Thymus (tissue), 11 donors: ENCODE measurements around the gene QPRT. TPM values are rescaled to one million over a fixed set of nuclear protein-coding genes. Genes with fewer than 3 reads are reported as not detected.
A peak's percentile ranks its signal among the peaks of the same experiment; 100 is the strongest.
"Not testable (repeated sequence)": the region's sequence is repeated elsewhere in the genome, so short reads cannot be mapped to it uniquely, and the experiment has no call there.

ENCODE experiments used
- DNase-seq, 9 donors: peaks; one replicate each; pipeline ENCODE4 v3.0.0-alpha.2; 2013; ENCODE audit warnings: low spot score in 9 of 9, low read depth in 6 of 9, missing footprints in 1 of 9
- H3K27ac ChIP-seq, 2 donors: one replicate each; pipeline ENCODE4 v1.5.1; 2013; ENCODE audit warnings: control low read depth in 1 of 2, low read depth in 1 of 2, low read length in 1 of 2, mild to moderate bottlenecking in 1 of 2, moderate library complexity in 1 of 2
- H3K27me3 ChIP-seq, 2 donors: one replicate each; pipeline ENCODE4 v1.5.1; 2013; ENCODE audit warnings: low read length in 1 of 2; ENCODE audit not compliant: control insufficient read depth in 2 of 2, insufficient read depth in 1 of 2
- H3K36me3 ChIP-seq, 2 donors: one replicate each; pipeline ENCODE4 v1.5.1; 2013; ENCODE audit warnings: low read length in 1 of 2, mild to moderate bottlenecking in 1 of 2, moderate library complexity in 1 of 2; ENCODE audit not compliant: control insufficient read depth in 2 of 2, insufficient read depth in 2 of 2
- H3K4me1 ChIP-seq, 2 donors: one replicate each; pipeline ENCODE4 v1.5.1; 2013; ENCODE audit warnings: low read length in 2 of 2; ENCODE audit not compliant: control insufficient read depth in 2 of 2, insufficient read depth in 2 of 2
- H3K4me3 ChIP-seq, 2 donors: one replicate each; pipeline ENCODE4 v1.5.1; 2013; ENCODE audit warnings: low read length in 2 of 2, control low read depth in 1 of 2, mild to moderate bottlenecking in 1 of 2
- H3K9me3 ChIP-seq, 2 donors: one replicate each; pipeline ENCODE4 v1.5.1; 2013; ENCODE audit warnings: low read length in 1 of 2, mild to moderate bottlenecking in 1 of 2; ENCODE audit not compliant: control insufficient read depth in 2 of 2, insufficient read depth in 1 of 2
- WGBS: extraction: QIAGEN DNeasy Blood & Tissue Kit; methylation state at CpG from one replicate; pipeline ENCODE4 v1.1.7; 2013; 5-methylcytosine and 5-hydroxymethylcytosine counted together
- polyA plus RNA-seq: library from polyadenylated mRNA; stranded (reverse); fragments of 200-250 nt; gene quantifications from one replicate; pipeline ENCODE4 v1.2.3, GENCODE V29; 2013
- total RNA-seq: library from RNA; stranded (reverse); fragments of 120-200 nt; gene quantifications from one replicate; pipeline ENCODE4 v1.2.4, GENCODE V29; 2013
- donor health status: healthy.

QPRT gene
- total and polyA plus RNA-seq, 2 donors = 8.6 to 16.9 TPM

GRCh38 chr16:29680180-29680598 lies 1.2 kb downstream of the QPRT start:
- Histone ChIP-seq H3K4me1 (peaks cover 24 to 47% of the 10 kb centered on the region in 2 donors), H3K9me3 (peaks cover 0 to 12% of the 10 kb centered on the region in 2 donors), H3K27me3 (no peaks in the 10 kb centered on the region), H3K4me3 (peak overlapping the region in 1 of 2 donors; percentile 30), H3K27ac (peak overlapping the region; percentile 77 to 94), H3K36me3 (peaks cover 0 to 2% of the 10 kb centered on the region in 2 donors)
- DNase-seq = no peak
- 92% methylated on average over 10 of the region's 10 CpGs for WGBS

- 96% methylated on average over 9 of the region's 9 CpGs for WGBS
- no peaks in the 10 kb centered on the region for H3K27me3 ChIP-seq
- H3K27ac ChIP-seq = no peak overlapping the region
- peaks cover 2 to 3% of the 10 kb centered on the region in 2 donors for H3K36me3 ChIP-seq
- H3K4me3 ChIP-seq = no peak overlapping the region
- DNase-seq = no peak
- peaks cover 19 to 40% of the 10 kb centered on the region in 2 donors for H3K4me1 ChIP-seq
- H3K9me3 ChIP-seq = peaks cover 0 to 8% of the 10 kb centered on the region in 2 donors
Observed at GRCh38 chr16:29683543-29684090, 4.6 kb downstream of the QPRT start.

- H3K36me3 ChIP-seq = peaks cover 2 to 3% of the 10 kb centered on the region in 2 donors
- no peaks in the 10 kb centered on the region for H3K27me3 ChIP-seq
- peaks cover 0 to 8% of the 10 kb centered on the region in 2 donors for H3K9me3 ChIP-seq
- H3K4me1 ChIP-seq = peaks cover 8 to 31% of the 10 kb centered on the region in 2 donors
- no peak for DNase-seq
- no peak overlapping the region for H3K4me3 ChIP-seq
- 97% methylated on average over 10 of the region's 10 CpGs for WGBS
- H3K27ac ChIP-seq = no peak overlapping the region
Observed at GRCh38 chr16:29684679-29685078, 5.7 kb downstream of the QPRT start.

GRCh38 chr16:29686740-29687332 lies 7.9 kb downstream of the QPRT start:
- Histone ChIP-seq H3K27ac (no peak overlapping the region), H3K36me3 (peaks cover 2 to 3% of the 10 kb centered on the region in 2 donors), H3K4me1 (peaks cover 2 to 25% of the 10 kb centered on the region in 2 donors), H3K9me3 (peaks cover 0 to 6% of the 10 kb centered on the region in 2 donors), H3K4me3 (no peak overlapping the region), H3K27me3 (no peaks in the 10 kb centered on the region)
- DNase-seq = no peak
- WGBS = 43% methylated on average over 9 of the region's 9 CpGs

GRCh38 chr16:29687755-29688154 lies 8.8 kb downstream of the QPRT start:
- peaks cover 0 to 8% of the 10 kb centered on the region in 2 donors for H3K9me3 ChIP-seq
- DNase-seq = no peak
- 95% methylated on average over 2 of the region's 2 CpGs for WGBS
- H3K27me3 ChIP-seq = no peaks in the 10 kb centered on the region
- peaks cover 2 to 3% of the 10 kb centered on the region in 2 donors for H3K36me3 ChIP-seq
- H3K4me3 ChIP-seq = no peak overlapping the region
- H3K27ac ChIP-seq = no peak overlapping the region
- peaks cover 2 to 26% of the 10 kb centered on the region in 2 donors for H3K4me1 ChIP-seq

- Histone ChIP-seq H3K36me3 (peaks cover 2 to 3% of the 10 kb centered on the region in 2 donors), H3K4me3 (no peak overlapping the region), H3K27ac (no peak overlapping the region), H3K27me3 (no peaks in the 10 kb centered on the region), H3K9me3 (peaks cover 0 to 8% of the 10 kb centered on the region in 2 donors), H3K4me1 (peaks cover 2 to 26% of the 10 kb centered on the region in 2 donors)
- no peak for DNase-seq
- WGBS = 99% methylated on average over 5 of the region's 5 CpGs
Observed at GRCh38 chr16:29688172-29688571, 9.2 kb downstream of the QPRT start.

GRCh38 chr16:29689490-29690351 lies 10.7 kb downstream of the QPRT start:
- peaks cover 2 to 26% of the 10 kb centered on the region in 2 donors for H3K4me1 ChIP-seq
- not testable (repeated sequence) for H3K27me3 ChIP-seq, H3K4me3 ChIP-seq, H3K27ac ChIP-seq, H3K9me3 ChIP-seq, DNase-seq, H3K36me3 ChIP-seq
- 90% methylated on average over 23 of the region's 23 CpGs for WGBS

- H3K36me3 ChIP-seq, H3K4me1 ChIP-seq, H3K4me3 ChIP-seq, H3K27ac ChIP-seq, H3K27me3 ChIP-seq, DNase-seq, H3K9me3 ChIP-seq: not testable (repeated sequence)
- WGBS = 98% methylated on average over 26 of the region's 26 CpGs
Observed at GRCh38 chr16:29692606-29693005, 13.6 kb downstream of the QPRT start.
